Activated gamma-delta T cell treated with anti-CD3 and anti-CD28 coated beads, Interleukin-2, amount 50 U/mL, for 16 hours (primary cell): Measurements from ENCODE around the gene LTC4S.
"Not testable (repeated sequence)": the region's sequence is repeated elsewhere in the genome, so short reads cannot be mapped to it uniquely, and the experiment has no call there.

ENCODE experiments used
- DNase-seq: peaks from one replicate; pipeline ENCODE4 v3.0.0-alpha.2; 2020; ENCODE audit warnings: low read depth

The LTC4S gene

GRCh38 chr5:179769796-179770195 lies 24.0 kb upstream of the LTC4S start:
- no peak for DNase-seq

GRCh38 chr5:179771311-179771895 lies 22.4 kb upstream of the LTC4S start:
- DNase-seq = no peak

GRCh38 chr5:179772351-179772750 lies 21.4 kb upstream of the LTC4S start:
- DNase-seq = no peak

GRCh38 chr5:179773686-179774040 lies 20.1 kb upstream of the LTC4S start:
- DNase-seq = no peak

GRCh38 chr5:179774442-179774841 lies 19.3 kb upstream of the LTC4S start:
- DNase-seq = no peak

- DNase-seq = no peak
These were observed 17.3 kb upstream of the LTC4S start for GRCh38 chr5:179776411-179776938.

GRCh38 chr5:179777456-179777855 lies 16.3 kb upstream of the LTC4S start:
- no peak for DNase-seq

- DNase-seq = no peak
These were observed 15.9 kb upstream of the LTC4S start for GRCh38 chr5:179777909-179778308.

- DNase-seq = no peak
These were observed 15.2 kb upstream of the LTC4S start for GRCh38 chr5:179778591-179778990.

GRCh38 chr5:179779826-179780225 lies 14.0 kb upstream of the LTC4S start:
- DNase-seq = no peak

GRCh38 chr5:179780362-179780761 lies 13.4 kb upstream of the LTC4S start:
- DNase-seq = no peak

- DNase-seq = no peak
These were observed 11.9 kb upstream of the LTC4S start for GRCh38 chr5:179781846-179782245.

- no peak for DNase-seq
These were observed 10.7 kb upstream of the LTC4S start for GRCh38 chr5:179783128-179783527.

- DNase-seq = no peak
These were observed 6.9 kb upstream of the LTC4S start for GRCh38 chr5:179786861-179787260.

- DNase-seq = no peak
These were observed 5.5 kb upstream of the LTC4S start for GRCh38 chr5:179788193-179788854.

GRCh38 chr5:179789278-179789677 lies 4.5 kb upstream of the LTC4S start:
- DNase-seq = not testable (repeated sequence)

- DNase-seq = no peak
These were observed 1.7 kb upstream of the LTC4S start for GRCh38 chr5:179791881-179792611.

GRCh38 chr5:179792612-179793467 lies 946 bp upstream of the LTC4S start:
- DNase-seq = no peak

GRCh38 chr5:179794171-179794570 lies 385 bp downstream of the LTC4S start:
- DNase-seq = no peak

GRCh38 chr5:179794575-179794974 lies 789 bp downstream of the LTC4S start:
- DNase-seq = no peak

GRCh38 chr5:179795049-179795862 lies 1.5 kb downstream of the LTC4S start:
- no peak for DNase-seq
